DMS53 treated with DMSO at 0.1 percent for 48 hours (cell line): ENCODE data around the gene HDDC3.

Experiments
- DNase-seq: peaks from one replicate; lab custom pipeline; 2025; ENCODE audit not compliant: unreplicated experiment; lab: John Stamatoyannopoulos, UW

Gene HDDC3

DNA sequence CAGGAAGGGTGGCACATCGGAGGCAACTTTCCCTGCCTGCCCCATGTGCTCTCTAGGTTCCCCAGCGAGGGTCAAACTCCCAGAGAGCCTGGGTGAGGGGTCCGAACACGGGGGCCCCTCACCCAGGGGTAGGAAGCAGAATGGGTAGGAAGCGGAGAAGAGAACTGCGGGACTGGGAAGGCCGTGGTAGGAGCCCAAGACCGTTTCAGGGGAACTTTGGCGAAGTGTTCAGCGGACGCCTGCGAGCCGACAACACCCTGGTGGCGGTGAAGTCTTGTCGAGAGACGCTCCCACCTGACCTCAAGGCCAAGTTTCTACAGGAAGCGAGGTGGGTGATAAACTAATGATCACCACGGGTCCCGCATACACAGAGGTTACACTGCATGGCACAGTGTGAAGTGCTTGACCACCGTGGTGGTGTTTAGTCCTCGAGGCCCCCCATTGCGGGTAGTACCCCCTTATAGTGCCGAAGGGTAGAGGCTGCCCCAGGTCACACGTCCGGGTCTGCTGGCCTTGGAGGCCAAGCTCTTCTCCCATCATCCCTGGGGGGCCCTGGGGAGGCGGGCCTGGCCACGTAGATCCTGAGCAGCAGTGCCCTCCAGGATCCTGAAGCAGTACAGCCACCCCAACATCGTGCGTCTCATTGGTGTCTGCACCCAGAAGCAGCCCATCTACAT lies 39.7 kb downstream of the HDDC3 start:
- DNase-seq: no peak

GRCh38 chr15:90892023-90892422 lies 40.3 kb downstream of the HDDC3 start:
- no peak for DNase-seq

DNA sequence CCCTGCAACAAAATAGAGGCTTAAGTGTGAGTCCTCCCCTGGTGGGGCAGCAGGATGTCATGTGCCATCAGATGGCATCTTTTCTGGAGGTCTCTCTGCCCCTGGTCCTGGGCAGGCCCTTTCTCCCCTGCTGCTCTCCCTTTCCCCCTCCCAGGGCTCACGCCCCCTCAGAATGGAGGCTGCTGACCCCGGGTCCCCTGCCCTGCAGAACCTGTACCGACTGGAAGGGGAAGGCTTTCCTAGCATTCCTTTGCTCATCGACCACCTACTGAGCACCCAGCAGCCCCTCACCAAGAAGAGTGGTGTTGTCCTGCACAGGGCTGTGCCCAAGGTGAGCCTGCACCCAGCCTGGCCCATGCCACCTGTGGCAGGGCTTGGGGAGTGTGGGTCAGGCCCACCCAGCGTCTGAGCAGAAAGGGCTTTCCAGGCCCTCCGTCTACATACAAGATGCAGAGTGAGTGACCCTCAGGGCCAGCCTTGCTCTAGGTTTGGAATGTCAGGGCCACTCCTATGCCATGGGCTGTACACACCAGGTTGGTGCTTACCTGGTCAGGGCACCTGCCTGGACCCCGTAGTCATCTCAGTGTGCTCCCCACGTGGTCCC lies 40.9 kb downstream of the HDDC3 start:
- no peak for DNase-seq

DNA sequence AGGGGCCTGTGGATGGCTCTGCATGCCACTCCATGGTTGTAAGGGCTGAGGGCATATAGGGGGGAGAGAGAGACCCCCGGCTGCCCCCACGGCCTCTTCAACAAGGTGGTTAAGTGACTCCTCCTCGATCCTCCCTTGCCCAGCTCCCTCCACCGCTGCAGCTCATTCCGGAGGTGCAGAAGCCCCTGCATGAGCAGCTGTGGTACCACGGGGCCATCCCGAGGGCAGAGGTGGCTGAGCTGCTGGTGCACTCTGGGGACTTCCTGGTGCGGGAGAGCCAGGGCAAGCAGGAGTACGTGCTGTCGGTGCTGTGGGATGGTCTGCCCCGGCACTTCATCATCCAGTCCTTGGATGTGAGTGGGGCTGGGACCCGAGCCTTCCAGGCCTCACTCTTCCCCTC lies 41.5 kb downstream of the HDDC3 start:
- DNase-seq: no peak

GRCh38 chr15:90889736-90890456 lies 42.5 kb downstream of the HDDC3 start:
- DNase-seq: no peak

GRCh38 chr15:90889313-90889730 lies 43.0 kb downstream of the HDDC3 start:
- no peak for DNase-seq

GRCh38 chr15:90887037-90887481 lies 45.3 kb downstream of the HDDC3 start:
- no peak for DNase-seq

- DNase-seq: no peak
These were observed 46.1 kb downstream of the HDDC3 start for GRCh38 chr15:90886291-90886614.

GRCh38 chr15:90885432-90886290 lies 46.7 kb downstream of the HDDC3 start:
- peak; percentile 15 for DNase-seq

GRCh38 chr15:90884719-90885431 lies 47.5 kb downstream of the HDDC3 start:
- no peak for DNase-seq

DNA sequence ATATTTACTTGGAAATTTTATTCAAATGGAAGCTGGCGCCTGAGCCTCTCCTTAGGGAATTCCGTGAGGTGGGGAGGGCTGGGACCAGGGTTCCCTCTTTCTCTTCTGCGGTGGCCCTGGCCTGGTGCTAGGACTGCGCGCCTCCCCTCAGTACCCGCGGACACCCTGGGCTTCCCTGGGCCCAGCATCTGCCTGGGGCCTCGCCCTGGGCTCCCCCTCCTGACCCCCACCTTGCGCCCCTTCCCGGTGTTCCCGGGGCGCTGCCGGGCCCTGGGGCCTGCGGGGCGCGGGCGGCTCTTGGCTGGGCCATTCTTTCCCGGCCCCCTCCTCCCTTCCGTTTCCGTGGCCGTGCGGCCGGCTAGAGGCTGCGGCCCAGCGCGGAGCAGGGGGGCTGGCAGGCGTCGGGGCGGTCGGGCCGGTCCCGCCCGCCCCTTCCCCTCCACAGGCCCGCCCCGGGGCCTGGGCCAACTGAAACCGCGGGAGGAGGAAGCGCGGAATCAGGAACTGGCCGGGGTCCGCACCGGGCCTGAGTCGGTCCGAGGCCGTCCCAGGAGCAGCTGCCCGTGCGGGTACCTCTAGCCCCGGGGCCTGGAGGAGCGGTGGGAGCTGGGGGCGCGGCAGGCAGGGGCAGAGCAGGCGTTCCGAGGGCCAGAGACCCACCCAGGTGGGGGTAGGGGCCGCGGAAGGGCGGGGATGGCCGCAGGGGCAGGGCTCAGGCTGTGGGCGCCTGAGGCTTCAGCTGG lies 48.2 kb downstream of the HDDC3 start, which contains the start of gene FES:
TSS of gene FES (plus strand) at position 529 of the 743 bp plus-strand sequence. CDS start 542 bp downstream, outside the sequence.
- DNase-seq: no peak

GRCh38 chr15:90883526-90883975 lies 48.8 kb downstream of the HDDC3 start:
- no peak for DNase-seq

- no peak for DNase-seq
These were observed 49.4 kb downstream of the HDDC3 start for GRCh38 chr15:90882781-90883525.

GRCh38 chr15:90881978-90882721 lies 50.2 kb downstream of the HDDC3 start:
- no peak for DNase-seq

GRCh38 chr15:90881181-90881977 lies 51.0 kb downstream of the HDDC3 start:
- DNase-seq: no peak

GRCh38 chr15:90880381-90881145 lies 51.8 kb downstream of the HDDC3 start:
- DNase-seq: no peak
